Neural cell (in vitro differentiated cells): Measurements from ENCODE around the gene MFRP. TPM values are rescaled to one million over a fixed set of nuclear protein-coding genes. Genes with fewer than 3 reads are reported as not detected.

Source experiments
- H2AFZ ChIP-seq: fragments of 200-600, 300-800 bp; sonication (generic), shearing (Covaris generic); 2 replicates; pipeline ENCODE4 v1.6.0; 2014; ENCODE audit warnings: low read depth, mild to moderate bottlenecking, antibody characterized with exemption, low read length, moderate library complexity
- H3F3A ChIP-seq: fragments of 200-600 bp; shearing (Covaris generic); 2 replicates; pipeline ENCODE4 v1.6.1; 2016; ENCODE audit warnings: mild to moderate bottlenecking, moderate library complexity, mixed read lengths, antibody characterized with exemption, low read length; ENCODE audit not compliant: insufficient read depth, poor library complexity, severe bottlenecking
- H3K27ac ChIP-seq: fragments of 200-600, 300-800 bp; sonication (generic), shearing (Covaris generic); 2 replicates; pipeline ENCODE4 v1.5.1; 2014; ENCODE audit warnings: mild to moderate bottlenecking, low read length, moderate library complexity
- H3K27me3 ChIP-seq: fragments of 300-800, 200-600 bp; sonication (generic), shearing (Covaris generic); 2 replicates; pipeline ENCODE4 v1.6.0; 2014; ENCODE audit warnings: mild to moderate bottlenecking, low read depth, low read length, moderate library complexity; ENCODE audit not compliant: insufficient read depth
- H3K36me3 ChIP-seq: fragments of 300-800, 200-600 bp; sonication (generic), shearing (Covaris generic); 2 replicates; pipeline ENCODE4 v1.5.1; 2014; ENCODE audit warnings: mild to moderate bottlenecking, antibody characterized with exemption, low read length, moderate library complexity; ENCODE audit not compliant: insufficient read depth
- H3K4me2 ChIP-seq: fragments of 300-800, 200-600 bp; sonication (generic), shearing (Covaris generic); 2 replicates; pipeline ENCODE4 v1.6.0; 2014; ENCODE audit warnings: mild to moderate bottlenecking, low read length
- H3K4me3 ChIP-seq: fragments of 300-800, 200-600 bp; sonication (generic), shearing (Covaris generic); 2 replicates; pipeline ENCODE4 v1.5.1; 2014; ENCODE audit warnings: mild to moderate bottlenecking, low read length, moderate library complexity
- H3K79me2 ChIP-seq: fragments of 200-600 bp; shearing (Covaris generic); replicated peaks from 2 replicates; pipeline ENCODE4 v1.6.0; 2014; ENCODE audit warnings: mild to moderate bottlenecking, low read length, moderate library complexity; ENCODE audit not compliant: insufficient read depth
- H3K9ac ChIP-seq: fragments of 300-800, 200-600 bp; sonication (generic), shearing (Covaris generic); 2 replicates; pipeline ENCODE4 v1.6.1; 2016; ENCODE audit warnings: mild to moderate bottlenecking, low read length, mixed read lengths
- H3K9me2 ChIP-seq: fragments of 200-600 bp; shearing (Covaris generic); 2 replicates; pipeline ENCODE4 v1.6.1; 2016; ENCODE audit warnings: mild to moderate bottlenecking, low read length, mixed read lengths; ENCODE audit not compliant: insufficient read depth
- H3K9me3 ChIP-seq: fragments of 200-600, 300-800 bp; sonication (generic), shearing (Covaris generic); 2 replicates; pipeline ENCODE4 v1.6.1; 2016; ENCODE audit warnings: mild to moderate bottlenecking, mixed run types, low read length, moderate library complexity, mixed read lengths
- H4K20me1 ChIP-seq: fragments of 200-600 bp; shearing (Covaris generic); 2 replicates; pipeline ENCODE4 v1.6.1; 2016; ENCODE audit warnings: mild to moderate bottlenecking, mixed run types; ENCODE audit not compliant: insufficient read depth
- EP300 ChIP-seq: fragments of 450-650 bp; conservative IDR thresholded peaks from 2 replicates; pipeline ENCODE4 v1.6.1; 2014; ENCODE audit warnings: antibody characterized with exemption, mild to moderate bottlenecking, moderate library complexity; ENCODE audit not compliant: poor library complexity, severe bottlenecking
- MXI1 ChIP-seq: fragments of 450-650 bp; conservative IDR thresholded peaks from 2 replicates; pipeline ENCODE4 v1.6.1; 2014; ENCODE audit warnings: antibody characterized with exemption, mild to moderate bottlenecking; ENCODE audit not compliant: poor library complexity, severe bottlenecking
- POLR2AphosphoS5 ChIP-seq: IDR thresholded peaks from 2 replicates; pipeline ENCODE4 v1.6.1; 2012
- RAD21 ChIP-seq: fragments of 450-650 bp; conservative IDR thresholded peaks from 2 replicates; pipeline ENCODE4 v1.6.1; 2014; ENCODE audit warnings: antibody characterized with exemption, mild to moderate bottlenecking, moderate library complexity
- SMC3 ChIP-seq: fragments of 450-650 bp; conservative IDR thresholded peaks from 2 replicates; pipeline ENCODE4 v1.6.1; 2014; ENCODE audit warnings: antibody characterized with exemption, mild to moderate bottlenecking, moderate library complexity; ENCODE audit not compliant: poor library complexity
- TAF1 ChIP-seq: IDR thresholded peaks from 2 replicates; pipeline ENCODE4 v1.6.1; 2012; ENCODE audit warnings: low read depth
- polyA plus RNA-seq: library from polyadenylated mRNA; depleted of rRNA; stranded (reverse); fragments of >200 nt; gene quantifications from 2 replicates; pipeline ENCODE4 v1.2.3, GENCODE V29; 2014
- TF ChIP-seq, protein P1 (sequence below): fragments of 450-650 bp; IDR thresholded peaks from 2 replicates; pipeline ENCODE4 v1.5.1; 2014; ENCODE audit warnings: antibody characterized with exemption, mild to moderate bottlenecking, moderate library complexity; ENCODE audit not compliant: poor library complexity, severe bottlenecking
- TF ChIP-seq, protein P2 (sequence below): IDR thresholded peaks from 2 replicates; pipeline ENCODE4 v1.6.1; 2012; ENCODE audit warnings: borderline replicate concordance

MFRP gene
- polyA plus RNA-seq, 1 donor from 2014 or later = not detected

DNA sequence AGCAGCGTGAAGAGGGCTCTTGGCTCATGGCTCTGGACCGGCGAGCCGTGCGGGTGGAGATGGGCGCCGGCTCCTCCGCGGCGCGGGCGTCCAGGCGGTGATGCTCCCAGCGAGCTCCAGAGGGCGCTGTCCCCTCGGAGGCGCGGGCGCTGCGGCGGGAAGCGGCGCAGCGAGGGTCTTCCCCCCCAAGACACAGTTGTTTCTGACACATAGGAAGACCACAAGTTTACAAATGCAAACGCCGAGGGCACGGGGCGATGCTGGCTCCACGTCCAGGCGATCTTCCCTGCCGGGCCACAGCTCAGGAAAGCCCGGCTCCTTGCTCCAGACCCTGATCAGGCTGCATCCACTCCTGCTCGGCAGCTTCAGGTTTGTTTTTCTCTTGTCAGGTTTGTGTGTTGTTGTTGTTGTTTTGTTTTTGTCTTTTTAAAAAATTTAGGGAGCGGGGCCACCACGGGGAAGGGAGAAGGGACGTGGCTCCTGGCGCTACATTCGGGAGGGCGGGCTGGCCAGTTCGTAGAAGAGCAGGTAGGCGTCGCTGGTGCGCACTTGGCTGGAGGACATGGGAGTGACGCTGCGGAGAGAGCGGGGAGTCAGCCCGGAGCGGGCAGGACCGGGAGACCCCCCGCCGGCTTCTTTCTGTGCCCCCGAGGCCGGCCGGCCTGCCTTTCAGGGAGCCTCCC is 10.0 kb upstream of the MFRP start:
- no peaks in the 10 kb centered on the region for H3K9me2 ChIP-seq
- H3K79me2 ChIP-seq = no peaks in the 10 kb centered on the region
- H3K27me3 ChIP-seq = peaks cover 4% of the 10 kb centered on the region
- no peaks in the 10 kb centered on the region for H3K9me3 ChIP-seq
- no peak overlapping the region for H2AFZ ChIP-seq
- H3K27ac ChIP-seq = no peak overlapping the region
- TF ChIP-seq MXI1 = no peak
- TF ChIP-seq SMC3 = peak; percentile 95
- TF ChIP-seq, protein P1, sequence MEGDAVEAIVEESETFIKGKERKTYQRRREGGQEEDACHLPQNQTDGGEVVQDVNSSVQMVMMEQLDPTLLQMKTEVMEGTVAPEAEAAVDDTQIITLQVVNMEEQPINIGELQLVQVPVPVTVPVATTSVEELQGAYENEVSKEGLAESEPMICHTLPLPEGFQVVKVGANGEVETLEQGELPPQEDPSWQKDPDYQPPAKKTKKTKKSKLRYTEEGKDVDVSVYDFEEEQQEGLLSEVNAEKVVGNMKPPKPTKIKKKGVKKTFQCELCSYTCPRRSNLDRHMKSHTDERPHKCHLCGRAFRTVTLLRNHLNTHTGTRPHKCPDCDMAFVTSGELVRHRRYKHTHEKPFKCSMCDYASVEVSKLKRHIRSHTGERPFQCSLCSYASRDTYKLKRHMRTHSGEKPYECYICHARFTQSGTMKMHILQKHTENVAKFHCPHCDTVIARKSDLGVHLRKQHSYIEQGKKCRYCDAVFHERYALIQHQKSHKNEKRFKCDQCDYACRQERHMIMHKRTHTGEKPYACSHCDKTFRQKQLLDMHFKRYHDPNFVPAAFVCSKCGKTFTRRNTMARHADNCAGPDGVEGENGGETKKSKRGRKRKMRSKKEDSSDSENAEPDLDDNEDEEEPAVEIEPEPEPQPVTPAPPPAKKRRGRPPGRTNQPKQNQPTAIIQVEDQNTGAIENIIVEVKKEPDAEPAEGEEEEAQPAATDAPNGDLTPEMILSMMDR = peak; percentile 95
- TF ChIP-seq RAD21 = peak; percentile 89
- peak; percentile 16 for TF ChIP-seq EP300
- no peak overlapping the region for H3K4me2 ChIP-seq
- no peaks in the 10 kb centered on the region for H4K20me1 ChIP-seq
- peak overlapping the region; percentile 52 for H3K4me3 ChIP-seq
- no peak overlapping the region for H3K9ac ChIP-seq
- no peaks in the 10 kb centered on the region for H3F3A ChIP-seq
- H3K36me3 ChIP-seq = no peaks in the 10 kb centered on the region

DNA sequence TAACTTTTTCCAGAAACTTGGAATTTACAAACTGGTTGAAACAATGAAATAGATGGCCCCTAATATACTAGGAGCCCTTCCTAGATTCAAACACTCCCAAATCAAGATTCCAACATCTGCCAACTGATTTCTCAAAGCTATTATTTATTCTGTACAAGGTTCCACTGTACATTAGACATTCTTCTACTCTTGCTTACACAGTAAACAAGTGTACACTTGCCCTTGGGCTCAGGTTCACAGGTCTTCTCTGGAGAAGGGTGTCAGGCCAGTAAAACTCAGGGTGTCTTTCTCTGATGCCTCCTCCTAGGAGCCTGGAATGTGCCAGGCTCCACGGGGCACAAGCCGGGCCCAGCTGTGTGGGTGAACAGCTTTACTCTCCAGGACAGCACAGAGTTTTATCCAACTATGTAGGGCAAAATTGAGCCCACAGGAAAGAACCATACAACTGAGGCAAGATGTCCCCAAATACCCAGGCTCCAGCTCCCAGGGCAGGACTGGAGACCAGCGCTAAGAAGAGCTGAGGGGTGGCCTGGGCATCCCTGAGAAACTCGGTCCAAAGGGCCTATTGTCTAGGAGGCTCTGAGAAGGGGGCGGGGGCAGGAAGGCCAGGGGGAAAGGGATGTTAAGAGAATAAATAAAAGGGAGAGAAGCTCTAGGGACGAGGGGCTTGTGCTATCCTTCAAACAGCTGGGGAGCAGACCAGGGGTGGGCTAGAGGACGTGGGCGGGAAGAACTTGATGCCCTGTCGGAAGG is 8.8 kb upstream of the MFRP start:
- H3K36me3 ChIP-seq = no peaks in the 10 kb centered on the region
- no peaks in the 10 kb centered on the region for H3K9me2 ChIP-seq
- H3F3A ChIP-seq = no peaks in the 10 kb centered on the region
- no peak overlapping the region for H3K9ac ChIP-seq
- no peaks in the 10 kb centered on the region for H3K9me3 ChIP-seq
- H3K79me2 ChIP-seq = no peaks in the 10 kb centered on the region
- H3K27me3 ChIP-seq = peaks cover 4% of the 10 kb centered on the region
- H3K4me2 ChIP-seq = no peak overlapping the region
- no peak overlapping the region for H3K27ac ChIP-seq
- H4K20me1 ChIP-seq = no peaks in the 10 kb centered on the region
- TF ChIP-seq POLR2AphosphoS5 = no peak
- TF ChIP-seq TAF1 = no peak
- TF ChIP-seq EP300 = no peak
- TF ChIP-seq, protein P1 = no peak
- no peak for TF ChIP-seq MXI1
- TF ChIP-seq, protein P2, sequence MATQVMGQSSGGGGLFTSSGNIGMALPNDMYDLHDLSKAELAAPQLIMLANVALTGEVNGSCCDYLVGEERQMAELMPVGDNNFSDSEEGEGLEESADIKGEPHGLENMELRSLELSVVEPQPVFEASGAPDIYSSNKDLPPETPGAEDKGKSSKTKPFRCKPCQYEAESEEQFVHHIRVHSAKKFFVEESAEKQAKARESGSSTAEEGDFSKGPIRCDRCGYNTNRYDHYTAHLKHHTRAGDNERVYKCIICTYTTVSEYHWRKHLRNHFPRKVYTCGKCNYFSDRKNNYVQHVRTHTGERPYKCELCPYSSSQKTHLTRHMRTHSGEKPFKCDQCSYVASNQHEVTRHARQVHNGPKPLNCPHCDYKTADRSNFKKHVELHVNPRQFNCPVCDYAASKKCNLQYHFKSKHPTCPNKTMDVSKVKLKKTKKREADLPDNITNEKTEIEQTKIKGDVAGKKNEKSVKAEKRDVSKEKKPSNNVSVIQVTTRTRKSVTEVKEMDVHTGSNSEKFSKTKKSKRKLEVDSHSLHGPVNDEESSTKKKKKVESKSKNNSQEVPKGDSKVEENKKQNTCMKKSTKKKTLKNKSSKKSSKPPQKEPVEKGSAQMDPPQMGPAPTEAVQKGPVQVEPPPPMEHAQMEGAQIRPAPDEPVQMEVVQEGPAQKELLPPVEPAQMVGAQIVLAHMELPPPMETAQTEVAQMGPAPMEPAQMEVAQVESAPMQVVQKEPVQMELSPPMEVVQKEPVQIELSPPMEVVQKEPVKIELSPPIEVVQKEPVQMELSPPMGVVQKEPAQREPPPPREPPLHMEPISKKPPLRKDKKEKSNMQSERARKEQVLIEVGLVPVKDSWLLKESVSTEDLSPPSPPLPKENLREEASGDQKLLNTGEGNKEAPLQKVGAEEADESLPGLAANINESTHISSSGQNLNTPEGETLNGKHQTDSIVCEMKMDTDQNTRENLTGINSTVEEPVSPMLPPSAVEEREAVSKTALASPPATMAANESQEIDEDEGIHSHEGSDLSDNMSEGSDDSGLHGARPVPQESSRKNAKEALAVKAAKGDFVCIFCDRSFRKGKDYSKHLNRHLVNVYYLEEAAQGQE = no peak
- no peak for TF ChIP-seq SMC3
- TF ChIP-seq RAD21 = no peak
- no peak overlapping the region for H2AFZ ChIP-seq
- H3K4me3 ChIP-seq = no peak overlapping the region
